H1 (cell line): ENCODE measurements around the gene STYK1. TPM values are rescaled to one million over a fixed set of nuclear protein-coding genes. Genes with fewer than 3 reads are reported as not detected.

Experiments
- CTCF ChIA-PET: fragments of 300-600 bp; sonication (Branson Sonifier 250); formaldehyde crosslinking; loops from one replicate; lab custom pipeline; 2021; ENCODE audit not compliant: partially characterized antibody; lab: Charles Lee
- POLR2A ChIA-PET: fragments of 300-600 bp; sonication (Branson Sonifier 250); formaldehyde crosslinking; loops from one replicate; lab custom pipeline; 2021; ENCODE audit warnings: inconsistent platforms; ENCODE audit not compliant: partially characterized antibody; lab: Charles Lee
- DNase-seq, 2 experiments: peaks; one replicate each; pipeline versions ENCODE4 v3.0.0 to v3.0.0-alpha.2; 2010 to 2022; ENCODE audit warnings: low spot score in 2 of 2, low read depth in 1 of 2, mixed read lengths in 1 of 2
- FAIRE-seq: peaks from 2 replicates; lab custom pipeline; 2011; peaks lifted over from hg19 to GRCh38; lab: Jason Lieb, UNC
- H2AFZ ChIP-seq: 2 replicates; pipeline ENCODE4 v1.8.1; 2012; ENCODE audit warnings: low read length, inconsistent platforms
- H2AK5ac ChIP-seq: 2 replicates; pipeline ENCODE4 v1.6.1; 2013; ENCODE audit warnings: low read depth, low read length
- H2BK120ac ChIP-seq: replicated peaks from 2 replicates; pipeline ENCODE3; 2013; ENCODE audit warnings: low read depth, low read length, inconsistent platforms
- H2BK12ac ChIP-seq: 2 replicates; pipeline ENCODE4 v1.6.1; 2013; ENCODE audit warnings: low read depth, low read length
- H2BK15ac ChIP-seq: 2 replicates; pipeline ENCODE4 v1.6.1; 2013; ENCODE audit warnings: low read length
- H2BK20ac ChIP-seq: 2 replicates; pipeline ENCODE4 v1.6.1; 2013; ENCODE audit warnings: low read length
- H2BK5ac ChIP-seq: 2 replicates; pipeline ENCODE4 v1.6.1; 2013; ENCODE audit warnings: low read depth, low read length
- H3K14ac ChIP-seq: 2 replicates; pipeline ENCODE4 v1.6.1; 2013; ENCODE audit warnings: inconsistent platforms; ENCODE audit not compliant: insufficient read length
- H3K18ac ChIP-seq: 2 replicates; pipeline ENCODE4 v1.6.1; 2013; ENCODE audit warnings: low read length; ENCODE audit errors: extremely low read depth
- H3K23ac ChIP-seq: 2 replicates; pipeline ENCODE4 v1.6.1; 2013; ENCODE audit warnings: inconsistent platforms; ENCODE audit not compliant: insufficient read length
- H3K23me2 ChIP-seq: 2 replicates; pipeline ENCODE4 v1.6.1; 2013; ENCODE audit warnings: low read depth, low read length
- H3K27ac ChIP-seq: 2 replicates; pipeline ENCODE4 v1.6.1; 2011; ENCODE audit warnings: low read depth, low read length, inconsistent platforms
- H3K27me3 ChIP-seq, 4 experiments: replicated peaks in 1 of 4; 1 replicate in 1 of 4; 2 replicates in 3 of 4; pipeline versions ENCODE4 v1.6.1 to v1.8.1; 2011 to 2013; ENCODE audit warnings: low read length in 3 of 4, mild to moderate bottlenecking in 3 of 4, inconsistent platforms in 2 of 4, mixed read lengths in 2 of 4, moderate library complexity in 1 of 4; ENCODE audit not compliant: control insufficient read depth in 3 of 4, insufficient read depth in 3 of 4; ENCODE audit errors: extremely low read depth in 1 of 4
- H3K36me3 ChIP-seq, 4 experiments: 2 replicates each; pipeline versions ENCODE4 v1.6.1 to v1.8.1; 2011 to 2013; ENCODE audit warnings: mild to moderate bottlenecking in 4 of 4, low read length in 3 of 4, moderate library complexity in 2 of 4, control low read depth in 1 of 4, inconsistent platforms in 1 of 4; ENCODE audit not compliant: insufficient read depth in 4 of 4, control insufficient read depth in 2 of 4
- H3K4ac ChIP-seq: replicated peaks from 2 replicates; pipeline ENCODE3; 2013; ENCODE audit warnings: low read length, low read depth, mixed read lengths, inconsistent platforms; ENCODE audit not compliant: insufficient read length
- H3K4me1 ChIP-seq, 4 experiments: replicated peaks in 1 of 4; 1 replicate in 1 of 4; 2 replicates in 3 of 4; pipeline versions ENCODE4 v1.6.1 to v1.8.1; 2011 to 2013; ENCODE audit warnings: low read length in 3 of 4, inconsistent platforms in 2 of 4, mixed read lengths in 1 of 4; ENCODE audit not compliant: insufficient read depth in 4 of 4, control insufficient read depth in 3 of 4
- H3K4me2 ChIP-seq, 2 experiments: 2 replicates each; pipeline versions ENCODE4 v1.6.1 to v1.8.1; 2011 to 2013; ENCODE audit warnings: low read depth in 2 of 2, low read length in 2 of 2, control low read depth in 1 of 2, inconsistent platforms in 1 of 2, mild to moderate bottlenecking in 1 of 2; ENCODE audit not compliant: insufficient read depth in 1 of 2
- H3K4me3 ChIP-seq, 4 experiments: fragments of 200-600, 300-600 bp in 1 of 4; sonication (generic), shearing (Covaris generic), sonication (Bioruptor Twin) in 1 of 4; 2 replicates each; pipeline versions ENCODE4 v1.5.1 to v1.8.1; 2011 to 2016; ENCODE audit warnings: low read length in 4 of 4, low read depth in 3 of 4, control low read depth in 2 of 4, inconsistent platforms in 2 of 4, mild to moderate bottlenecking in 2 of 4, mixed read lengths in 1 of 4, moderate library complexity in 1 of 4; ENCODE audit not compliant: insufficient read depth in 2 of 4; ENCODE audit errors: extremely low read depth in 1 of 4
- H3K56ac ChIP-seq: replicated peaks from 2 replicates; pipeline ENCODE3; 2013; ENCODE audit warnings: low read depth, mild to moderate bottlenecking, mixed read lengths, low read length, inconsistent platforms; ENCODE audit not compliant: insufficient read length
- H3K79me1 ChIP-seq: 2 replicates; pipeline ENCODE4 v1.6.1; 2013; ENCODE audit warnings: low read depth, low read length, control low read depth
- H3K79me2 ChIP-seq, 2 experiments: 2 replicates each; pipeline versions ENCODE4 v1.6.1 to v1.8.1; 2012 to 2013; ENCODE audit warnings: low read length in 2 of 2, mild to moderate bottlenecking in 2 of 2, inconsistent platforms in 1 of 2; ENCODE audit not compliant: insufficient read depth in 2 of 2, control insufficient read depth in 1 of 2
- H3K9ac ChIP-seq, 4 experiments: replicated peaks in 1 of 4; 1 replicate in 1 of 4; 2 replicates in 3 of 4; pipeline versions ENCODE4 v1.6.1 to v1.8.1; 2011 to 2013; ENCODE audit warnings: low read depth in 3 of 4, low read length in 3 of 4, control low read depth in 2 of 4, mild to moderate bottlenecking in 2 of 4, moderate library complexity in 2 of 4, inconsistent platforms in 1 of 4; ENCODE audit errors: extremely low read depth in 1 of 4
- H3K9me3 ChIP-seq, 2 experiments: 2 replicates each; pipeline versions ENCODE4 v1.6.1 to v1.8.1; 2012 to 2013; ENCODE audit warnings: mild to moderate bottlenecking in 2 of 2, moderate library complexity in 2 of 2, control low read depth in 1 of 2, inconsistent platforms in 1 of 2, low read depth in 1 of 2, low read length in 1 of 2, mixed read lengths in 1 of 2; ENCODE audit not compliant: insufficient read depth in 2 of 2
- H4K20me1 ChIP-seq, 2 experiments: replicated peaks in 1 of 2; 2 replicates each; pipeline versions ENCODE3 to v1.8.1; 2011 to 2013; ENCODE audit warnings: inconsistent platforms in 2 of 2, low read length in 2 of 2, mild to moderate bottlenecking in 1 of 2; ENCODE audit not compliant: insufficient read depth in 2 of 2, control insufficient read depth in 1 of 2
- H4K5ac ChIP-seq: 2 replicates; pipeline ENCODE4 v1.6.1; 2013; ENCODE audit warnings: low read length, low read depth, mixed read lengths, inconsistent platforms; ENCODE audit not compliant: insufficient read length
- H4K8ac ChIP-seq: 2 replicates; pipeline ENCODE4 v1.8.0; 2013; ENCODE audit warnings: mild to moderate bottlenecking, moderate library complexity, low read length, inconsistent platforms; ENCODE audit not compliant: insufficient read depth; ENCODE audit errors: extremely low read depth
- H4K91ac ChIP-seq: replicated peaks from 2 replicates; pipeline ENCODE3; 2013; ENCODE audit warnings: low read length, mixed read lengths, inconsistent platforms; ENCODE audit not compliant: insufficient read length
- ATF3 ChIP-seq: IDR thresholded peaks from 2 replicates; pipeline ENCODE4 v1.6.1; 2011; ENCODE audit warnings: low read depth, mild to moderate bottlenecking, low read length; ENCODE audit not compliant: insufficient read depth
- BACH1 ChIP-seq: IDR thresholded peaks from 2 replicates; pipeline ENCODE4 v1.6.1; 2012; ENCODE audit warnings: low read length, improper control_type of control experiment
- BRCA1 ChIP-seq: IDR thresholded peaks from 2 replicates; pipeline ENCODE4 v1.6.1; 2012; ENCODE audit warnings: low read depth, low read length, improper control_type of control experiment
- CBX8 ChIP-seq: fragments of 300-800, 300-1000 bp; sonication (generic); IDR thresholded peaks from 2 replicates; pipeline ENCODE4 v1.7.1; 2016; ENCODE audit warnings: low read depth, low read length, borderline replicate concordance
- E2F6 ChIP-seq: IDR thresholded peaks from 2 replicates; pipeline ENCODE4 v1.6.1; 2012; ENCODE audit warnings: inconsistent platforms
- GABPA ChIP-seq: IDR thresholded peaks from 2 replicates; pipeline ENCODE4 v1.6.1; 2011; ENCODE audit warnings: mild to moderate bottlenecking, low read length, moderate library complexity, borderline replicate concordance; ENCODE audit not compliant: insufficient read depth
- JUN ChIP-seq: IDR thresholded peaks from 2 replicates; pipeline ENCODE4 v1.6.1; 2011; ENCODE audit warnings: low read depth, mild to moderate bottlenecking, improper control_type of control experiment, low read length
- MAX ChIP-seq: IDR thresholded peaks from 2 replicates; pipeline ENCODE4 v1.6.1; 2012; ENCODE audit warnings: inconsistent platforms
- POLR2A ChIP-seq, 2 experiments: IDR thresholded peaks; 1 replicate in 1 of 2; 2 replicates in 1 of 2; pipeline ENCODE4 v1.6.1; 2011; ENCODE audit warnings: low read depth in 2 of 2, low read length in 2 of 2, mild to moderate bottlenecking in 2 of 2; ENCODE audit errors: control extremely low read depth in 1 of 2
- TAF7 ChIP-seq: optimal IDR thresholded peaks from 2 replicates; pipeline ENCODE3; 2011; ENCODE audit warnings: low read depth, mild to moderate bottlenecking, inconsistent platforms, low read length, moderate library complexity, borderline replicate concordance
- TBP ChIP-seq: IDR thresholded peaks from 2 replicates; pipeline ENCODE4 v1.6.1; 2011; ENCODE audit warnings: low read depth, low read length, improper control_type of control experiment
- WGBS, 2 experiments: shearing (Covaris generic) in 1 of 2; methylation state at CpG; one replicate each; pipeline versions ENCODE4 v1.1.6 to v1.1.7; 2013 to 2015; ENCODE audit warnings: low lambda C conversion rate in 2 of 2, mixed read lengths in 2 of 2, inconsistent platforms in 1 of 2, low coverage in 1 of 2, missing lambda C conversion rate in 1 of 2; ENCODE audit not compliant: insufficient replicate concordance in 2 of 2, insufficient coverage in 1 of 2, insufficient read length in 1 of 2; ENCODE audit errors: extremely low coverage in 1 of 2, missing lambda C conversion rate in 1 of 2; 5-methylcytosine and 5-hydroxymethylcytosine counted together
- polyA plus RNA-seq, 7 experiments: library from polyadenylated mRNA; depleted of rRNA in 3 of 7; stranded (reverse) in 5 of 7; unstranded in 2 of 7; fragments of >200 nt in 5 of 7; fragments of 200-250 nt in 2 of 7; gene quantifications; 1 replicate in 5 of 7; 2 replicates in 1 of 7; 4 replicates in 1 of 7; pipeline versions ENCODE4 v1.2.1 to v1.2.3, GENCODE V29; 2011 to 2013; ENCODE audit warnings: missing spikeins in 2 of 7, mixed read lengths in 2 of 7
- total RNA-seq: library from RNA; stranded (reverse); fragmentation: NEBNext Ultra II Directional; extraction: Animal tissue kit (Norgen Biotek cat#: 25700); gene quantifications from 2 replicates; pipeline ENCODE4 v1.2.1, GENCODE V29; 2021

STYK1 gene
- total and polyA plus RNA-seq, 2 of the 8 experiments (the other 6 are each of a cell fraction or from before 2014, with no cell fraction given): 0.38 to 1.1 TPM

- TF ChIP-seq E2F6 (no peak), JUN (no peak), CBX8 (no peak), BACH1 (no peak), TBP (no peak), MAX (no peak), BRCA1 (no peak), POLR2A (IDR thresholded peaks at IDR 0.05; ENCODE audit: control extremely low read depth in 1 of 2, low read depth in 2 of 2, low read length in 2 of 2) (no peak), ATF3 (no peak), GABPA (no peak), TAF7 (no peak)
- Histone ChIP-seq H3K4me3 (no peak overlapping the region), H3K4me1 (peaks cover 0 to 7% (median 2%) of the 10 kb centered on the region in 4 experiments; a peak in 4 of 7 replicates), H2BK20ac (no peak overlapping the region), H2AK5ac (no peak overlapping the region), H2BK15ac (no peak overlapping the region), H3K79me1 (no peaks in the 10 kb centered on the region), H4K8ac (no peak overlapping the region), H4K91ac (no peak overlapping the region), H4K5ac (no peak overlapping the region), H3K36me3 (no peaks in the 10 kb centered on the region), H3K27ac (no peak overlapping the region), H3K27me3 (no peaks in the 10 kb centered on the region), H3K4ac (no peak overlapping the region), H2AFZ (peak overlapping the region; percentile 75; the same call in 1 of the 2 replicates), H3K23ac (no peak overlapping the region), H2BK5ac (no peak overlapping the region), H4K20me1 (no peaks in the 10 kb centered on the region), H3K9ac (no peak overlapping the region), H3K4me2 (peak overlapping the region in 1 of 2 experiments; percentile 32; a peak in 1 of 4 replicates), H3K56ac (no peak overlapping the region), H3K9me3 (no peaks in the 10 kb centered on the region), H3K18ac (no peak overlapping the region), H3K14ac (no peak overlapping the region), H3K23me2 (no peaks in the 10 kb centered on the region), H2BK12ac (no peak overlapping the region), H3K79me2 (no peaks in the 10 kb centered on the region), H2BK120ac (no peak overlapping the region)
- ChIA-PET CTCF (interaction anchor here (0.5 kb wide), 1 partner anchor 14 kb away, joined by 4 read pairs; no protein-coding TSS in a partner anchor), POLR2A (interaction anchor here (2.0 kb wide), 1 partner anchor 23 kb away, joined by 5 read pairs; the partner anchor contains the start of gene MAGOHB)
- DNase-seq: no peak
- 85% methylated on average over 3 of the region's 3 CpGs; no CpG with 5 or more reads in 1 of the 2 experiments for WGBS, 2 experiments
- FAIRE-seq: no peak
Measured at GRCh38 chr12:10636124-10636523, 37.7 kb downstream of the STYK1 start.
